PC-9 (cell line): ENCODE data around the gene RXRG. TPM values are rescaled to one million over a fixed set of nuclear protein-coding genes. Genes with fewer than 3 reads are reported as not detected.

ENCODE experiments used
- BruUV-seq: library from RNA; stranded (reverse); fragments of 400-500 nt; replicated peaks from 2 replicates; lab custom pipeline; 2021; lab: Mats Ljungman, UMichigan
- CTCF ChIA-PET: fragments of 300-600 bp; sonication (Branson Sonifier 250); formaldehyde crosslinking; loops from one replicate; lab custom pipeline; 2022; ENCODE audit warnings: antibody characterized with exemption; lab: Charles Lee
- POLR2A ChIA-PET: fragments of 300-600 bp; sonication (Branson Sonifier 250); formaldehyde crosslinking; loops from one replicate; lab custom pipeline; 2022; ENCODE audit warnings: antibody characterized with exemption; ENCODE audit not compliant: unreplicated experiment; lab: Charles Lee
- DNase-seq, 2 experiments: peaks; one replicate each; pipeline versions ENCODE4 v3.0.0 to v3.0.0-alpha.2; 2015 to 2022; ENCODE audit warnings: mixed read lengths in 1 of 2
- H2AFZ ChIP-seq: fragments of 200-600 bp; sonication (generic); 2 replicates; pipeline ENCODE4 v1.8.1; 2017; ENCODE audit warnings: antibody characterized with exemption
- H3F3A ChIP-seq: fragments of 200-600 bp; sonication (generic); 2 replicates; pipeline ENCODE4 v1.8.1; 2017; ENCODE audit warnings: antibody characterized with exemption, mild to moderate bottlenecking, low read depth; ENCODE audit not compliant: insufficient read depth
- H3K27ac ChIP-seq: fragments of 200-600 bp; sonication (generic); 2 replicates; pipeline ENCODE4 v1.6.1; 2016; ENCODE audit warnings: mixed run types
- H3K27me3 ChIP-seq: fragments of 200-600 bp; sonication (generic); 2 replicates; pipeline ENCODE4 v1.6.1; 2016; ENCODE audit warnings: low read depth, mixed run types; ENCODE audit not compliant: insufficient read depth
- H3K36me3 ChIP-seq: fragments of 200-600 bp; sonication (generic); 2 replicates; pipeline ENCODE4 v1.6.1; 2016; ENCODE audit warnings: low read depth, mixed run types
- H3K4me1 ChIP-seq: fragments of 200-600 bp; sonication (generic); replicated peaks from 2 replicates; pipeline ENCODE4 v1.6.1; 2016; ENCODE audit warnings: mixed run types; ENCODE audit not compliant: insufficient read depth
- H3K4me2 ChIP-seq: fragments of 200-600 bp; sonication (generic); 2 replicates; pipeline ENCODE4 v1.6.1; 2017; ENCODE audit warnings: mixed run types
- H3K4me3 ChIP-seq: fragments of 200-600 bp; sonication (generic); 2 replicates; pipeline ENCODE4 v1.6.1; 2016; ENCODE audit warnings: mixed run types
- H3K79me2 ChIP-seq: fragments of 200-600 bp; sonication (generic); 2 replicates; pipeline ENCODE4 v1.6.1; 2017; ENCODE audit warnings: low read depth, mixed run types
- H3K9me2 ChIP-seq: fragments of 200-600 bp; sonication (generic); 2 replicates; pipeline ENCODE4 v1.8.1; 2017; ENCODE audit warnings: mild to moderate bottlenecking; ENCODE audit not compliant: insufficient read depth
- H3K9me3 ChIP-seq: fragments of 200-600 bp; sonication (generic); 2 replicates; pipeline ENCODE4 v1.8.1; 2016; ENCODE audit warnings: low read depth; ENCODE audit not compliant: insufficient read depth
- H4K20me1 ChIP-seq: fragments of 200-600 bp; sonication (generic); 2 replicates; pipeline ENCODE4 v1.8.1; 2017; ENCODE audit not compliant: insufficient read depth
- CTCF ChIP-seq: fragments of 200-600 bp; sonication (generic); conservative IDR thresholded peaks from 2 replicates; pipeline ENCODE4 v1.6.1; 2017; ENCODE audit warnings: mixed run types, antibody characterized with exemption, mild to moderate bottlenecking, moderate library complexity
- EZH2 ChIP-seq: fragments of 200-600 bp; sonication (generic); IDR thresholded peaks from 2 replicates; pipeline ENCODE4 v1.8.0; 2017; ENCODE audit warnings: antibody characterized with exemption, low read depth
- intact Hi-C: fragments of 100-400 bp; cut with micrococcal nuclease; formaldehyde crosslinking; loops from one replicate; pipeline ENCODE4 v1.10.0; 2022; ENCODE audit not compliant: unreplicated experiment
- total RNA-seq: library from RNA; stranded (reverse); gene quantifications from 2 replicates; pipeline ENCODE4 v1.2.3, GENCODE V29; 2021

Gene RXRG
- total RNA-seq, 1 experiment from 2014 or later = not detected

- Histone ChIP-seq H3K4me2 (no peak overlapping the region), H3K4me1 (no peaks in the 10 kb centered on the region), H3K27ac (no peak overlapping the region), H3K9me3 (no peaks in the 10 kb centered on the region), H3K79me2 (no peaks in the 10 kb centered on the region), H4K20me1 (no peaks in the 10 kb centered on the region; the same call in 1 of the 2 replicates), H3K27me3 (peaks cover 4% of the 10 kb centered on the region; the same call in 1 of the 2 replicates), H2AFZ (no peak overlapping the region; the same call in 1 of the 2 replicates), H3K9me2 (no peaks in the 10 kb centered on the region), H3F3A (no peaks in the 10 kb centered on the region), H3K36me3 (no peaks in the 10 kb centered on the region), H3K4me3 (no peak overlapping the region)
- no TSS peak for BruUV-seq
- no peak for DNase-seq
- TF ChIP-seq EZH2 (no peak), CTCF (no peak)
- CTCF ChIA-PET = no interaction called here
- intact Hi-C loops = no loop called here
- POLR2A ChIA-PET = no interaction called here
Observed at GRCh38 chr1:165487921-165488320, 43.0 kb upstream of the RXRG start.

- ChIA-PET CTCF (no interaction called here), POLR2A (no interaction called here)
- no peaks in the 10 kb centered on the region for H3K9me3 ChIP-seq
- H3K4me3 ChIP-seq = no peak overlapping the region
- no peaks in the 10 kb centered on the region; the same call in 1 of the 2 replicates for H4K20me1 ChIP-seq
- BruUV-seq = no TSS peak
- no peaks in the 10 kb centered on the region for H3K36me3 ChIP-seq
- intact Hi-C loops = no loop called here
- no peak overlapping the region for H2AFZ ChIP-seq
- peaks cover 4% of the 10 kb centered on the region; the same call in 1 of the 2 replicates for H3K27me3 ChIP-seq
- H3K79me2 ChIP-seq = no peaks in the 10 kb centered on the region
- H3K9me2 ChIP-seq = no peaks in the 10 kb centered on the region
- H3F3A ChIP-seq = no peaks in the 10 kb centered on the region
- H3K4me2 ChIP-seq = no peak overlapping the region
- DNase-seq = no peak
- TF ChIP-seq EZH2 = no peak
- no peak for TF ChIP-seq CTCF
- H3K4me1 ChIP-seq = no peaks in the 10 kb centered on the region
- H3K27ac ChIP-seq = no peak overlapping the region
Observed at GRCh38 chr1:165486663-165487062, 41.7 kb upstream of the RXRG start.

GRCh38 chr1:165485716-165486115, 40.8 kb upstream of the RXRG start:
- Histone ChIP-seq H2AFZ (no peak overlapping the region), H3K9me3 (no peaks in the 10 kb centered on the region), H3K9me2 (no peaks in the 10 kb centered on the region), H3K4me2 (no peak overlapping the region), H3K27me3 (peaks cover 4% of the 10 kb centered on the region; the same call in 1 of the 2 replicates), H3K36me3 (no peaks in the 10 kb centered on the region), H3K4me3 (no peak overlapping the region), H3K27ac (no peak overlapping the region), H3K4me1 (no peaks in the 10 kb centered on the region), H3K79me2 (no peaks in the 10 kb centered on the region), H4K20me1 (no peaks in the 10 kb centered on the region; the same call in 1 of the 2 replicates), H3F3A (no peaks in the 10 kb centered on the region)
- ChIA-PET CTCF (no interaction called here), POLR2A (no interaction called here)
- TF ChIP-seq EZH2 = no peak
- no peak for TF ChIP-seq CTCF
- intact Hi-C loops = no loop called here
- DNase-seq = no peak
- no TSS peak for BruUV-seq
